NB4 (cell line): ENCODE data around the gene PHACTR1.

ENCODE experiments used
- CTCF ChIP-seq: IDR thresholded peaks from one replicate; pipeline ENCODE4 v1.5.1; 2012; ENCODE audit warnings: low read depth, low read length
- POLR2A ChIP-seq: IDR thresholded peaks from 2 replicates; pipeline ENCODE4 v1.6.1; 2011; ENCODE audit warnings: mild to moderate bottlenecking; ENCODE audit not compliant: insufficient read length; ENCODE audit errors: extremely low read depth
- TF ChIP-seq, protein P1 (sequence below): IDR thresholded peaks from 2 replicates; pipeline ENCODE4 v1.6.1; 2011; ENCODE audit warnings: low read depth, low read length

- TF ChIP-seq CTCF (no peak), POLR2A (no peak)
- TF ChIP-seq, protein P1, sequence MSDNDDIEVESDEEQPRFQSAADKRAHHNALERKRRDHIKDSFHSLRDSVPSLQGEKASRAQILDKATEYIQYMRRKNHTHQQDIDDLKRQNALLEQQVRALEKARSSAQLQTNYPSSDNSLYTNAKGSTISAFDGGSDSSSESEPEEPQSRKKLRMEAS: no peak
Observed at GRCh38 chr6:12886961-12887775, 170.6 kb downstream of the PHACTR1 start.
